Upper lobe of right lung (tissue), 1 donor: Measurements from ENCODE around the gene WRNIP1. TPM values are rescaled to one million over a fixed set of nuclear protein-coding genes. Genes with fewer than 3 reads are reported as not detected.

Source experiments
- ATAC-seq: fragments of 200-7000 bp; cut with Tn5 transposase; one replicate; pipeline ENCODE4 v1.9.1; 2020; ENCODE audit warnings: mild to moderate bottlenecking, moderate library complexity
- DNase-seq: peaks from one replicate; pipeline ENCODE4 v3.0.0-alpha.2; 2020
- H3K27ac ChIP-seq: fragments of 200-600 bp; one replicate; pipeline ENCODE4 v1.8.0; 2022
- H3K27me3 ChIP-seq: fragments of 200-600 bp; one replicate; pipeline ENCODE4 v1.8.0; 2022; ENCODE audit warnings: mild to moderate bottlenecking
- H3K36me3 ChIP-seq: fragments of 200-600 bp; one replicate; pipeline ENCODE4 v1.8.0; 2022
- H3K4me1 ChIP-seq: fragments of 200-600 bp; one replicate; pipeline ENCODE4 v1.8.0; 2022
- H3K4me3 ChIP-seq: fragments of 200-600 bp; one replicate; pipeline ENCODE4 v1.8.0; 2022; ENCODE audit warnings: mild to moderate bottlenecking
- H3K9me3 ChIP-seq: fragments of 200-600 bp; one replicate; pipeline ENCODE4 v1.8.0; 2022
- CTCF ChIP-seq: fragments of 200-600 bp; IDR thresholded peaks from one replicate; pipeline ENCODE4 v1.8.0; 2022; ENCODE audit warnings: antibody characterized with exemption
- intact Hi-C: fragments of 100-400 bp; cut with DNase I; formaldehyde crosslinking; loops from one replicate; pipeline ENCODE4 v1.11.0; 2022
- long read RNA-seq: library from polyadenylated mRNA; unstranded; transcript quantifications from one replicate; pipeline ENCODE4 v2.0.0, GENCODE V29; 2021
- total RNA-seq: library from RNA; stranded (reverse); fragmentation: NEBNext Ultra II Directional; extraction: Animal tissue kit (Norgen Biotek cat#: 25700); gene quantifications from one replicate; pipeline ENCODE4 v1.2.1, GENCODE V29; 2021
- donor health status: DM: no; HTN: yes; CAD: no; lungs with severe emphysema.

Gene WRNIP1
- 42.9 TPM for total RNA-seq
- long read RNA-seq, transcript WRNIP1-203 (7 exons, 2,595 nt), result minor isoform, 11 of 249 reads
- long read RNA-seq, transcript WRNIP1-204 (7 exons, 2,670 nt), result major isoform, 215 of 249 reads
- long read RNA-seq, partial matches to known transcripts, result 5 of 249 reads
- long read RNA-seq, other reads (novel, unspliced or antisense), result 18 of 249 reads

- TF ChIP-seq CTCF, result peak; percentile 62
- Histone ChIP-seq H3K36me3 (peaks cover 4% of the 10 kb centered on the region), H3K4me3 (peak within 1 kb of the TSS; percentile 82), H3K27me3 (no peaks in the 10 kb centered on the region), H3K27ac (peak within 1 kb of the TSS; percentile 92), H3K9me3 (no peaks in the 10 kb centered on the region), H3K4me1 (peaks cover 31% of the 10 kb centered on the region)
- peak; percentile 93 for ATAC-seq
- peak; percentile 99 for DNase-seq
- intact Hi-C loops, result no loop called here
Observed at GRCh38 chr6:2765166-2765895, at the start of gene WRNIP1. Gene WRNIP1, plus strand, starts transcription at chr6:2765393. Its CDS starts 230 bp downstream, at chr6:2765623.

GRCh38 chr6:2715737-2716136, 49.5 kb upstream of the WRNIP1 start:
- no peak for TF ChIP-seq CTCF
- no peak overlapping the region for H3K27ac ChIP-seq
- no peak overlapping the region for H3K4me3 ChIP-seq
- intact Hi-C loops, result no loop called here
- DNase-seq, result no peak
- H3K36me3 ChIP-seq, result no peaks in the 10 kb centered on the region
- H3K9me3 ChIP-seq, result no peaks in the 10 kb centered on the region
- no peak for ATAC-seq
- no peaks in the 10 kb centered on the region for H3K4me1 ChIP-seq
- H3K27me3 ChIP-seq, result no peaks in the 10 kb centered on the region

GRCh38 chr6:2716936-2717700, 48.1 kb upstream of the WRNIP1 start:
- H3K4me3 ChIP-seq, result no peak overlapping the region
- no peaks in the 10 kb centered on the region for H3K36me3 ChIP-seq
- no peaks in the 10 kb centered on the region for H3K4me1 ChIP-seq
- ATAC-seq (no peak), DNase-seq (no peak)
- no peaks in the 10 kb centered on the region for H3K27me3 ChIP-seq
- TF ChIP-seq CTCF, result no peak
- H3K9me3 ChIP-seq, result peaks cover 4% of the 10 kb centered on the region
- H3K27ac ChIP-seq, result no peak overlapping the region
- intact Hi-C loops, result no loop called here

GRCh38 chr6:2718334-2719092, 46.7 kb upstream of the WRNIP1 start:
- H3K9me3 ChIP-seq, result peaks cover 4% of the 10 kb centered on the region
- H3K27ac ChIP-seq, result no peak overlapping the region
- intact Hi-C loops, result no loop called here
- no peaks in the 10 kb centered on the region for H3K36me3 ChIP-seq
- ATAC-seq (no peak), DNase-seq (no peak)
- no peaks in the 10 kb centered on the region for H3K27me3 ChIP-seq
- H3K4me3 ChIP-seq, result no peak overlapping the region
- TF ChIP-seq CTCF, result no peak
- H3K4me1 ChIP-seq, result no peaks in the 10 kb centered on the region

- intact Hi-C loops, result no loop called here
Observed at GRCh38 chr6:2719093-2719455, 46.1 kb upstream of the WRNIP1 start.

More at GRCh38 chr6:2719093-2719455, 46.1 kb upstream of the WRNIP1 start:
- H3K4me1 ChIP-seq, result no peaks in the 10 kb centered on the region
- DNase-seq (no peak), ATAC-seq (no peak)
- TF ChIP-seq CTCF, result no peak
- no peak overlapping the region for H3K4me3 ChIP-seq
- no peaks in the 10 kb centered on the region for H3K36me3 ChIP-seq
- H3K9me3 ChIP-seq, result peaks cover 4% of the 10 kb centered on the region
- H3K27ac ChIP-seq, result no peak overlapping the region
- H3K27me3 ChIP-seq, result no peaks in the 10 kb centered on the region
